DND-41 (cell line): Measurements from ENCODE around the gene SMAD5.

Experiments
- EZH2 ChIP-seq: IDR thresholded peaks from 3 replicates; pipeline ENCODE4 v1.6.1; 2012; ENCODE audit warnings: borderline replicate concordance, low read depth, mild to moderate bottlenecking, moderate library complexity, low read length, inconsistent platforms; ENCODE audit not compliant: severe bottlenecking
- TF ChIP-seq, protein P1 (sequence below): IDR thresholded peaks from 2 replicates; pipeline ENCODE4 v1.5.1; 2012; ENCODE audit warnings: borderline replicate concordance, low read length, moderate library complexity, mild to moderate bottlenecking; ENCODE audit not compliant: poor library complexity, severe bottlenecking; ENCODE audit errors: extremely low read depth

DNA sequence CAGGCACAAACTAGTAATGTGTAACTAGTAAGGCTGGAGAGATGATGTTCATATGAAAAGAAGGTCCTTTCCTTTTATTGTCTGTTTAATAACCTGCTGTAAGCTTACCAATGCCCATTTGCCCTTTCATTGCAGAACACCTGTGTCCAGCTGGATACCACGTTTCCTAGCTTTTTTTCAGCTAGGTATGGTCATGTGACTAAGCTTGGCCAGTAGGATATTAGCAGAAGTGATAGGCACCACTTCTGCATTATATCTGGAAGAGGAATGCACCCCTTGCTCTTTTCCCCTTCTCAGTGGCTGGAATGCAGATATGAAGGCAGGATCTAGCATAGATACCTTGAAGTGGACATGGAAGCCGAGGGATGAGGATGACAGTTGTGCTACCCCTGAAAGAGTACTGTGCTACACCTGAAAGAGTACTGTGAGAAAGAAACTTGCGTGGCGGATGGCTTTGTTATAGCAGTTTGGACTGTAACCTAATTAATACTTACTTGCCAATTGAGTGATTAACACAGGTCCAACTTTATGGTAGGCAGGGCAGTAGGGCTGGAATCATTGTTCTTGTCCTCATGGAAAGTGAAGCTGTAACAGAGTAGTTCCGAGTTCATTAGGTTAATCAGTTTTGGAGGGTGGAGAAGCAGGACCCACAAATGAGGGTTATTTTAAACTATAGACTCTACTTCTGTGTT lies 53.5 kb downstream of the SMAD5 start:
- TF ChIP-seq, protein P1, sequence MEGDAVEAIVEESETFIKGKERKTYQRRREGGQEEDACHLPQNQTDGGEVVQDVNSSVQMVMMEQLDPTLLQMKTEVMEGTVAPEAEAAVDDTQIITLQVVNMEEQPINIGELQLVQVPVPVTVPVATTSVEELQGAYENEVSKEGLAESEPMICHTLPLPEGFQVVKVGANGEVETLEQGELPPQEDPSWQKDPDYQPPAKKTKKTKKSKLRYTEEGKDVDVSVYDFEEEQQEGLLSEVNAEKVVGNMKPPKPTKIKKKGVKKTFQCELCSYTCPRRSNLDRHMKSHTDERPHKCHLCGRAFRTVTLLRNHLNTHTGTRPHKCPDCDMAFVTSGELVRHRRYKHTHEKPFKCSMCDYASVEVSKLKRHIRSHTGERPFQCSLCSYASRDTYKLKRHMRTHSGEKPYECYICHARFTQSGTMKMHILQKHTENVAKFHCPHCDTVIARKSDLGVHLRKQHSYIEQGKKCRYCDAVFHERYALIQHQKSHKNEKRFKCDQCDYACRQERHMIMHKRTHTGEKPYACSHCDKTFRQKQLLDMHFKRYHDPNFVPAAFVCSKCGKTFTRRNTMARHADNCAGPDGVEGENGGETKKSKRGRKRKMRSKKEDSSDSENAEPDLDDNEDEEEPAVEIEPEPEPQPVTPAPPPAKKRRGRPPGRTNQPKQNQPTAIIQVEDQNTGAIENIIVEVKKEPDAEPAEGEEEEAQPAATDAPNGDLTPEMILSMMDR = no peak
- TF ChIP-seq EZH2 = no peak
